Spleen (tissue), 11 donors: ENCODE results near the gene LRRC8B. TPM values are rescaled to one million over a fixed set of nuclear protein-coding genes. Genes with fewer than 3 reads are reported as not detected.

Experiments used
- DNase-seq: peaks from one replicate; pipeline ENCODE4 v3.0.0-alpha.2; 2020
- H3K27ac ChIP-seq, 8 donors: fragments of 200-600 bp; sonication (generic) in 7 of 8; 1 replicate in 4 of 8; 2 replicates in 4 of 8; pipeline versions ENCODE4 v1.5.0 to v1.8.0; 2016 to 2021; ENCODE audit warnings: inconsistent platforms in 4 of 8, mild to moderate bottlenecking in 4 of 8, moderate library complexity in 1 of 8
- H3K27me3 ChIP-seq, 7 donors: fragments of 200-600 bp; sonication (generic) in 6 of 7; replicated peaks in 1 of 7; 1 replicate in 4 of 7; 2 replicates in 3 of 7; pipeline versions ENCODE4 v1.5.0 to v1.8.0; 2016 to 2021; ENCODE audit warnings: inconsistent platforms in 3 of 7, mild to moderate bottlenecking in 1 of 7
- H3K36me3 ChIP-seq, 6 donors: fragments of 200-600 bp; sonication (generic) in 5 of 6; 1 replicate in 4 of 6; 2 replicates in 2 of 6; pipeline versions ENCODE4 v1.5.0 to v1.8.0; 2016 to 2021; ENCODE audit warnings: inconsistent platforms in 2 of 6
- H3K4me1 ChIP-seq, 6 donors: fragments of 200-600 bp; sonication (generic) in 5 of 6; 1 replicate in 3 of 6; 2 replicates in 3 of 6; pipeline versions ENCODE4 v1.5.0 to v1.8.0; 2016 to 2021; ENCODE audit warnings: inconsistent platforms in 3 of 6
- H3K4me3 ChIP-seq, 8 donors: fragments of 200-600 bp; sonication (generic) in 7 of 8; 1 replicate in 4 of 8; 2 replicates in 4 of 8; pipeline versions ENCODE4 v1.5.0 to v1.8.0; 2016 to 2021; ENCODE audit warnings: inconsistent platforms in 4 of 8, mild to moderate bottlenecking in 4 of 8, moderate library complexity in 2 of 8
- H3K9me3 ChIP-seq, 8 donors: fragments of 200-600 bp; sonication (generic) in 7 of 8; 1 replicate in 4 of 8; 2 replicates in 4 of 8; pipeline versions ENCODE4 v1.5.0 to v1.8.0; 2016 to 2021; ENCODE audit warnings: inconsistent platforms in 4 of 8
- CTCF ChIP-seq, 11 experiments: fragments of 200-600 bp in 7 of 11; fragments of 450-650 bp in 4 of 11; sonication (generic) in 4 of 11; IDR thresholded peaks in 8 of 11; conservative IDR thresholded peaks in 3 of 11; 1 replicate in 7 of 11; 2 replicates in 4 of 11; pipeline versions ENCODE4 v1.4.0 to v1.8.0; 2016 to 2021; ENCODE audit warnings: antibody characterized with exemption in 11 of 11, inconsistent platforms in 4 of 11, mild to moderate bottlenecking in 1 of 11
- POLR2A ChIP-seq, 3 donors: fragments of 450-650 bp; IDR thresholded peaks; one replicate each; pipeline ENCODE4 v1.5.1; 2017; ENCODE audit warnings: antibody characterized with exemption in 3 of 3, mild to moderate bottlenecking in 1 of 3
- POLR2AphosphoS5 ChIP-seq, 3 donors: sonication (generic); formaldehyde crosslinking; IDR thresholded peaks; one replicate each; pipeline ENCODE4 v1.5.1; 2017; ENCODE audit warnings: antibody characterized with exemption in 3 of 3
- WGBS, 5 donors: extraction: QIAGEN DNeasy Blood & Tissue Kit in 3 of 5; methylation state at CpG; one replicate each; pipeline versions ENCODE4 v1.1.5 to v1.1.7; 2013 to 2018; 5-methylcytosine and 5-hydroxymethylcytosine counted together
- intact Hi-C: fragments of 100-400 bp; cut with DNase I; formaldehyde crosslinking; loops from one replicate; pipeline ENCODE4 v1.15.0; 2023; ENCODE audit warnings: low total_unique reads
- polyA plus RNA-seq, 3 donors: library from polyadenylated mRNA; stranded (reverse); fragments of 200-250 nt; gene quantifications; one replicate each; pipeline ENCODE4 v1.2.1, GENCODE V29; 2013
- total RNA-seq, 7 donors: library from RNA; depleted of rRNA in 3 of 7; stranded (reverse); fragments of >200 nt in 3 of 7; fragmentation: NEBNext Ultra II Directional in 4 of 7; extraction: Animal tissue kit (Norgen Biotek cat#: 25700) in 4 of 7; gene quantifications; one replicate each; pipeline versions ENCODE4 v1.1.0 to v1.2.1, GENCODE V29; 2016 to 2021
- donor health status: healthy with polysubstance abuse.
- donor health status: DM: no; HTN: no; CAD: no; lungs with moderate emphysema.
- donor health status: DM: no; HTN: no; CAD: no.
- donor health status: Bipolar disorder and iron deficiency.
- donor health status: healthy.
- donor health status: DM: no; HTN: no; CAD: no.
- donor health status: DM: yes; HTN: yes; CAD: no.

The LRRC8B gene
- total and polyA plus RNA-seq, 10 donors = 1.7 to 22.5 (median 13.1) TPM

GRCh38 chr1:89487972-89488371 is 36.7 kb upstream of the LRRC8B start:
- no peaks in the 10 kb centered on the region for H3K9me3 ChIP-seq
- H3K4me1 ChIP-seq = peaks cover 0 to 16% (median 0%) of the 10 kb centered on the region in 6 donors
- H3K27ac ChIP-seq = no peak overlapping the region
- H3K27me3 ChIP-seq = no peaks in the 10 kb centered on the region
- DNase-seq = no peak
- WGBS, 5 donors = 59 to 73% (median 69%) methylated on average over 2 of the region's 2 CpGs
- no peak for TF ChIP-seq CTCF (IDR thresholded peaks at IDR 0.05 in 8 of 11, conservative IDR thresholded peaks at IDR 0.05 in 3 of 11)
- TF ChIP-seq POLR2A (IDR thresholded peaks at IDR 0.05) = no peak
- intact Hi-C loops = no loop called here
- no peak overlapping the region for H3K4me3 ChIP-seq
- no peaks in the 10 kb centered on the region for H3K36me3 ChIP-seq

- H3K27me3 ChIP-seq = no peaks in the 10 kb centered on the region
- TF ChIP-seq POLR2AphosphoS5 (IDR thresholded peaks at IDR 0.05) (no peak), POLR2A (IDR thresholded peaks at IDR 0.05) (no peak), CTCF (IDR thresholded peaks at IDR 0.05 in 8 of 11, conservative IDR thresholded peaks at IDR 0.05 in 3 of 11) (no peak)
- 64 to 79% (median 70%) methylated on average over 2 of the region's 2 CpGs for WGBS, 5 donors
- DNase-seq = no peak
- H3K4me1 ChIP-seq = peaks cover 0 to 4% (median 0%) of the 10 kb centered on the region in 6 donors
- H3K9me3 ChIP-seq = no peaks in the 10 kb centered on the region
- no peaks in the 10 kb centered on the region for H3K36me3 ChIP-seq
- H3K4me3 ChIP-seq = no peak overlapping the region
- no peak overlapping the region for H3K27ac ChIP-seq
- intact Hi-C loops = no loop called here
Observed at GRCh38 chr1:89489047-89489729, 35.4 kb upstream of the LRRC8B start.

GRCh38 chr1:89490389-89490788 is 34.2 kb upstream of the LRRC8B start:
- WGBS, 5 donors = 63 to 96% (median 78%) methylated on average over 3 of the region's 3 CpGs
- intact Hi-C loops = no loop called here
- TF ChIP-seq POLR2AphosphoS5 (IDR thresholded peaks at IDR 0.05) (no peak), CTCF (IDR thresholded peaks at IDR 0.05 in 8 of 11, conservative IDR thresholded peaks at IDR 0.05 in 3 of 11) (no peak), POLR2A (IDR thresholded peaks at IDR 0.05) (no peak)
- H3K27me3 ChIP-seq = no peaks in the 10 kb centered on the region
- no peaks in the 10 kb centered on the region for H3K36me3 ChIP-seq
- H3K4me1 ChIP-seq = peaks cover 0 to 3% (median 0%) of the 10 kb centered on the region in 6 donors
- H3K27ac ChIP-seq = no peak overlapping the region
- DNase-seq = no peak
- peaks cover 0 to 1% (median 0%) of the 10 kb centered on the region in 8 donors for H3K9me3 ChIP-seq
- no peak overlapping the region for H3K4me3 ChIP-seq

DNA sequence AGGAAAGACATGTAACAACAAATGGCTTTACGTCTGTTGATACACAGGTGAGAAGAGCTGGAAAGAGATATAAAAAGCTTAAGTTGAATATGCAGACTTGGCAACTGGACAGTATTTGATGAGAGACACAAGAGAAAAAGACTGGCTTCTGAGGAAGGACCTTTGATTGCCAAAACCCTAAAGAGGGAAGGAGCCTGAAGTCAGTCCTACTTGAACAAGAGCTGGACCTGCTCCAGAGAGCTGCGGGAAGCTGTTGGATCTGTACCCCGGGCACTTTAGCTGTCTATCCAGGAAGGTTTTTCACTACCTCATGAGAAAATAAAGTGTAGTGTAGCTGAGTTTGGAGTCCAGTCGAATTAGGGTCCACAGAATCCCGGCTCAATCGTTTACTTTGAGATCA is 25.3 kb upstream of the LRRC8B start:
- H3K4me1 ChIP-seq = no peaks in the 10 kb centered on the region
- H3K9me3 ChIP-seq = peaks cover 0 to 3% (median 0%) of the 10 kb centered on the region in 8 donors
- TF ChIP-seq POLR2AphosphoS5 (IDR thresholded peaks at IDR 0.05) = no peak
- no peak for TF ChIP-seq POLR2A (IDR thresholded peaks at IDR 0.05)
- no peak for TF ChIP-seq CTCF (IDR thresholded peaks at IDR 0.05 in 8 of 11, conservative IDR thresholded peaks at IDR 0.05 in 3 of 11)
- no peak overlapping the region for H3K27ac ChIP-seq
- 81 to 92% (median 86%) methylated on average over 6 of the region's 6 CpGs for WGBS, 5 donors
- H3K27me3 ChIP-seq = no peaks in the 10 kb centered on the region
- no peaks in the 10 kb centered on the region for H3K36me3 ChIP-seq
- H3K4me3 ChIP-seq = no peak overlapping the region
- intact Hi-C loops = no loop called here
- no peak for DNase-seq
